HepG2 (cell line): ENCODE data around the gene TM9SF2. TPM values are rescaled to one million over a fixed set of nuclear protein-coding genes. Genes with fewer than 3 reads are reported as not detected.

Experiments used
- ATAC-seq: fragments of 200-7000 bp; cut with Tn5 transposase; 3 replicates; pipeline ENCODE4 v1.9.1; 2020; ENCODE audit warnings: mild to moderate bottlenecking, moderate library complexity
- Bru-seq: library from RNA; stranded (reverse); fragments of 400-500 nt; gene quantifications from one replicate; lab custom pipeline; 2021; lab: Mats Ljungman, UMichigan
- BruChase-seq, 2 experiments: library from RNA; stranded (reverse); fragments of 400-500 nt; gene quantifications; one replicate each; lab custom pipeline; 2021; lab: Mats Ljungman, UMichigan
- BruUV-seq: library from RNA; stranded (reverse); fragments of 400-500 nt; replicated peaks from 2 replicates; lab custom pipeline; 2021; lab: Mats Ljungman, UMichigan
- CTCF ChIA-PET: fragments of 300-600 bp; formaldehyde crosslinking; extraction: SDS; loops from one replicate; lab custom pipeline; 2021; ENCODE audit warnings: low total read pairs, inconsistent platforms, low intra/inter-chr PET ratio; lab: Yijun Ruan, JAX
- POLR2A ChIA-PET: fragments of 350-600 bp; sonication (Branson Sonifier 250); formaldehyde crosslinking; loops from one replicate; lab custom pipeline; 2020; ENCODE audit warnings: antibody characterized with exemption, inconsistent platforms; lab: Yijun Ruan, JAX
- DNase-seq: peaks from one replicate; pipeline ENCODE4 v3.0.0-alpha.2; 2015; ENCODE audit warnings: low spot score
- FAIRE-seq: peaks from 3 replicates; lab custom pipeline; 2011; peaks lifted over from hg19 to GRCh38; lab: Jason Lieb, UNC
- H2AFZ ChIP-seq: one replicate; pipeline ENCODE4 v1.6.1; 2011; ENCODE audit warnings: low read length, inconsistent platforms
- H3K27ac ChIP-seq: fragments of 300-600 bp; 3 replicates; pipeline ENCODE4 v1.8.0; 2011; ENCODE audit warnings: mixed run types, mild to moderate bottlenecking, mixed read lengths, low read length, inconsistent platforms; ENCODE audit not compliant: insufficient read depth; ENCODE audit errors: extremely low read length
- H3K27me3 ChIP-seq, 2 experiments: fragments of 200-600 bp in 1 of 2; 2 replicates in 1 of 2; 3 replicates in 1 of 2; pipeline versions ENCODE4 v1.6.0 to v1.8.0; 2011; ENCODE audit warnings: low read length in 2 of 2, mild to moderate bottlenecking in 2 of 2, moderate library complexity in 2 of 2, inconsistent platforms in 1 of 2; ENCODE audit not compliant: insufficient read depth in 2 of 2, control insufficient read depth in 1 of 2
- H3K36me3 ChIP-seq, 2 experiments: fragments of 200-600 bp in 1 of 2; replicated peaks in 1 of 2; 2 replicates in 1 of 2; 3 replicates in 1 of 2; pipeline versions ENCODE4 v1.5.1 to v1.8.0; 2011; ENCODE audit warnings: low read length in 2 of 2, inconsistent platforms in 1 of 2; ENCODE audit not compliant: insufficient read depth in 2 of 2, control insufficient read depth in 1 of 2
- H3K4me1 ChIP-seq: 2 replicates; pipeline ENCODE4 v1.5.1; 2012; ENCODE audit warnings: low read length, inconsistent platforms; ENCODE audit not compliant: insufficient read depth
- H3K4me2 ChIP-seq: 2 replicates; pipeline ENCODE4 v1.6.0; 2011; ENCODE audit warnings: low read depth, low read length, inconsistent platforms
- H3K4me3 ChIP-seq, 3 experiments: fragments of 200-600 bp in 1 of 3; sonication (generic), shearing (Covaris generic) in 1 of 3; replicated peaks in 1 of 3; 2 replicates each; pipeline ENCODE4 v1.5.1; 2011 to 2016; ENCODE audit warnings: low read length in 3 of 3, inconsistent platforms in 2 of 3, low read depth in 2 of 3, mild to moderate bottlenecking in 2 of 3, control low read depth in 1 of 3, mixed read lengths in 1 of 3; ENCODE audit not compliant: insufficient read depth in 1 of 3
- H3K79me2 ChIP-seq: one replicate; pipeline ENCODE4 v1.6.1; 2011; ENCODE audit warnings: low read length, inconsistent platforms; ENCODE audit not compliant: insufficient read depth
- H3K9ac ChIP-seq: 2 replicates; pipeline ENCODE4 v1.6.0; 2011; ENCODE audit warnings: mild to moderate bottlenecking, low read depth, low read length, inconsistent platforms; ENCODE audit not compliant: insufficient read depth
- H3K9me3 ChIP-seq: 2 replicates; pipeline ENCODE4 v1.5.1; 2012; ENCODE audit warnings: mild to moderate bottlenecking, low read length
- H4K20me1 ChIP-seq: 2 replicates; pipeline ENCODE4 v1.6.0; 2011; ENCODE audit warnings: inconsistent platforms, mild to moderate bottlenecking, low read length, moderate library complexity; ENCODE audit not compliant: insufficient read depth
- KLF16 ChIP-seq, 2 experiments: sonication (generic) in 1 of 2; formaldehyde crosslinking in 1 of 2; IDR thresholded peaks; 2 replicates each; pipeline versions ENCODE4 v1.6.1 to v1.8.0; 2016 to 2023; ENCODE audit warnings: missing genetic modification reagents in 2 of 2, missing compliant biosample characterization in 1 of 2
- MAFK ChIP-seq, 2 experiments: IDR thresholded peaks in 1 of 2; conservative IDR thresholded peaks in 1 of 2; 2 replicates each; pipeline ENCODE4 v1.6.1; 2011; ENCODE audit warnings: improper control_type of control experiment in 2 of 2, low read length in 2 of 2
- MATR3 ChIP-seq: sonication (generic); formaldehyde crosslinking; IDR thresholded peaks from 2 replicates; pipeline ENCODE4 v1.4.0; 2020; ENCODE audit warnings: missing genetic modification reagents
- NR2F2 ChIP-seq: IDR thresholded peaks from 2 replicates; pipeline ENCODE4 v1.6.1; 2012; ENCODE audit warnings: low read depth, inconsistent platforms, borderline replicate concordance
- PITX1 ChIP-seq: sonication (generic); formaldehyde crosslinking; IDR thresholded peaks from 2 replicates; pipeline ENCODE4 v1.5.1; 2020; ENCODE audit warnings: mild to moderate bottlenecking, missing genetic modification reagents
- POGZ ChIP-seq: sonication (generic); formaldehyde crosslinking; IDR thresholded peaks from 2 replicates; pipeline ENCODE4 v1.4.0; 2020; ENCODE audit warnings: mild to moderate bottlenecking, missing genetic modification reagents
- POLR2AphosphoS2 ChIP-seq: IDR thresholded peaks from 2 replicates; pipeline ENCODE4 v1.6.1; 2011; ENCODE audit warnings: low read depth, low read length, improper control_type of control experiment
- REPIN1 ChIP-seq: sonication (generic); formaldehyde crosslinking; IDR thresholded peaks from 2 replicates; pipeline ENCODE4 v1.8.0; 2022; ENCODE audit warnings: missing genetic modification reagents, low read depth, mild to moderate bottlenecking, borderline replicate concordance
- TAF1 ChIP-seq: sonication (generic); formaldehyde crosslinking; IDR thresholded peaks from 2 replicates; pipeline ENCODE4 v1.4.0; 2020; ENCODE audit warnings: missing genetic modification reagents
- TFE3 ChIP-seq: IDR thresholded peaks from 2 replicates; pipeline ENCODE4 v1.6.1; 2016
- THAP8 ChIP-seq: sonication (generic); formaldehyde crosslinking; IDR thresholded peaks from 2 replicates; pipeline ENCODE4 v1.5.1; 2020; ENCODE audit warnings: missing genetic modification reagents, mild to moderate bottlenecking, borderline replicate concordance
- ZNF136 ChIP-seq: sonication (generic); formaldehyde crosslinking; IDR thresholded peaks from 2 replicates; pipeline ENCODE4 v1.8.1; 2022; ENCODE audit warnings: low read depth, mild to moderate bottlenecking, moderate library complexity, missing genetic modification reagents
- ZNF205 ChIP-seq: IDR thresholded peaks from 2 replicates; pipeline ENCODE4 v1.6.1; 2018; ENCODE audit warnings: missing biosample characterization, missing genetic modification reagents
- WGBS: methylation state at CpG from one replicate; pipeline ENCODE4 v1.1.6; 2017; ENCODE audit warnings: low lambda C conversion rate; 5-methylcytosine and 5-hydroxymethylcytosine counted together
- in situ Hi-C: cut with HindIII; loops from 2 replicates; pipeline ENCODE4 v1.10.0; 2017; ENCODE audit warnings: low pct_unique_long_range_greater_than_20kb; ENCODE audit not compliant: extremely low pct_ligation_motif_present
- intact Hi-C: fragments of 100-400 bp; cut with micrococcal nuclease; formaldehyde crosslinking; loops from one replicate; pipeline ENCODE4 v1.10.0; 2022; ENCODE audit not compliant: unreplicated experiment
- long read RNA-seq, 2 experiments: library from RNA in 1 of 2; library from polyadenylated mRNA in 1 of 2; stranded (forward) in 1 of 2; unstranded in 1 of 2; transcript quantifications; one replicate each; pipeline ENCODE4 v2.0.0, GENCODE V29; 2019 to 2022
- polyA minus RNA-seq, 3 experiments: library from RNA; depleted of rRNA, polyadenylated mRNA; stranded (reverse); fragments of >200 nt; gene quantifications; 2 replicates each; pipeline ENCODE4 v1.2.3, GENCODE V29; 2011; ENCODE audit warnings: low replicate concordance in 1 of 3
- polyA plus RNA-seq, 8 experiments: library from polyadenylated mRNA; depleted of rRNA in 3 of 8; stranded (reverse) in 7 of 8; unstranded in 1 of 8; fragments of >200 nt; fragmentation: Illumina TruSeq in 4 of 8; extraction: Trizol in 4 of 8; gene quantifications; 2 replicates each; pipeline versions ENCODE4 v1.2.1 to v1.2.3, GENCODE V29; 2011 to 2016; ENCODE audit warnings: low read depth in 4 of 8, missing spikeins in 1 of 8, mixed read lengths in 1 of 8; ENCODE audit not compliant: insufficient read depth in 1 of 8
- total RNA-seq, 5 experiments: library from RNA; depleted of rRNA; stranded (reverse); fragments of >200 nt; fragmentation: Illumina TruSeq; extraction: Trizol; gene quantifications; 2 replicates each; pipeline ENCODE4 v1.2.3, GENCODE V29; 2016; ENCODE audit warnings: low read depth in 1 of 5

Gene TM9SF2
- total RNA-seq (2016; rRNA removed; fragmentation: Illumina TruSeq; extraction: Trizol) (74.2 and 123 TPM in 2 replicates), polyA plus RNA-seq (2011; rRNA removed) (80.5 and 94.1 TPM in 2 replicates), polyA minus RNA-seq (2011; rRNA and poly(A)+ RNA removed; ENCODE audit: low replicate concordance) (60.8 and 81.5 TPM in 2 replicates), Bru-seq, nascent RNA (percentile 88 among the genes with signal in this experiment), BruChase-seq, experiment 1, labeled RNA remaining after a 6-hour chase (percentile 89 among the genes with signal in this experiment), BruChase-seq, experiment 2, labeled RNA remaining after a 2-hour chase (percentile 85 among the genes with signal in this experiment)
- 7.8 and 10.3 TPM in 2 replicates for total RNA-seq (2016; cell fraction: cytosol; rRNA removed; fragmentation: Illumina TruSeq; extraction: Trizol; ENCODE audit: low read depth)
- total RNA-seq (2016; cell fraction: insoluble cytoplasmic fraction; rRNA removed; fragmentation: Illumina TruSeq; extraction: Trizol), result 66.7 and 127 TPM in 2 replicates
- total RNA-seq (2016; cell fraction: membrane; rRNA removed; fragmentation: Illumina TruSeq; extraction: Trizol), result 20.6 and 26.5 TPM in 2 replicates
- total RNA-seq (2016; cell fraction: nucleus; rRNA removed; fragmentation: Illumina TruSeq; extraction: Trizol), result 119 and 147 TPM in 2 replicates
- polyA plus RNA-seq (2011; cell fraction: cytosol; rRNA removed), result 48.2 and 89.3 TPM in 2 replicates
- 21.5 and 29.4 TPM in 2 replicates for polyA plus RNA-seq (2011; cell fraction: nucleus; rRNA removed)
- polyA plus RNA-seq (2012), result 98.2 and 106 TPM in 2 replicates
- 5.2 and 6.0 TPM in 2 replicates for polyA plus RNA-seq (2016; cell fraction: cytosol; fragmentation: Illumina TruSeq; extraction: Trizol; ENCODE audit: low read depth)
- 56.6 and 59.1 TPM in 2 replicates for polyA plus RNA-seq (2016; cell fraction: insoluble cytoplasmic fraction; fragmentation: Illumina TruSeq; extraction: Trizol; ENCODE audit: low read depth)
- polyA plus RNA-seq (2016; cell fraction: membrane; fragmentation: Illumina TruSeq; extraction: Trizol; ENCODE audit: low read depth), result 12.1 and 14.1 TPM in 2 replicates
- 114 and 122 TPM in 2 replicates for polyA plus RNA-seq (2016; cell fraction: nucleus; fragmentation: Illumina TruSeq; extraction: Trizol; ENCODE audit: insufficient read depth, low read depth)
- 134 and 137 TPM in 2 replicates for polyA minus RNA-seq (2011; cell fraction: cytosol; rRNA and poly(A)+ RNA removed)
- polyA minus RNA-seq (2011; cell fraction: nucleus; rRNA and poly(A)+ RNA removed), result 65.5 and 71.9 TPM in 2 replicates
- long read RNA-seq, experiment 1, transcript TM9SF2-201 (17 exons, 3,430 nt), result major isoform, 151 of 192 reads
- long read RNA-seq, experiment 1, partial matches to known transcripts, result 26 of 192 reads
- long read RNA-seq, experiment 1, other reads (novel, unspliced or antisense), result 13 of 192 reads
- long read RNA-seq, experiment 2, transcript TM9SF2-201 (17 exons, 3,430 nt), result major isoform, 97 of 311 reads
- long read RNA-seq, experiment 2, partial matches to known transcripts, result 162 of 311 reads
- long read RNA-seq, experiment 2, other reads (novel, unspliced or antisense), result 51 of 311 reads

GRCh38 chr13:99501184-99501847, at the start of gene TM9SF2:
TM9SF2 (plus strand) TSS chr13:99501472; CDS start chr13:99501607, 135 bp downstream.
- under 1% methylated on average over 36 of the region's 55 CpGs for WGBS
- ChIA-PET POLR2A (interaction anchor here (0.7 to 1.6 kb wide), 2 partner anchors 105 to 154 kb away, joined by 3 to 5 read pairs; partner anchors contain the start of gene CLYBL), CTCF (no interaction called here)
- no TSS peak for BruUV-seq
- Histone ChIP-seq H3K36me3 (no peaks in the 10 kb centered on the region), H3K79me2 (peaks cover 51% of the 10 kb centered on the region), H3K27ac (peak within 1 kb of the TSS; percentile 88), H4K20me1 (peaks cover 7% of the 10 kb centered on the region; the same call in 1 of the 2 replicates), H3K4me2 (peak within 1 kb of the TSS; percentile 86), H3K4me3 (peak within 1 kb of the TSS; percentile 72 to 89 (median 84)), H2AFZ (peak within 1 kb of the TSS; percentile 22), H3K9ac (peak within 1 kb of the TSS; percentile 89), H3K4me1 (peaks cover 68% of the 10 kb centered on the region), H3K27me3 (no peaks in the 10 kb centered on the region; a peak in 1 of 5 replicates), H3K9me3 (no peaks in the 10 kb centered on the region)
- in situ Hi-C loops (loop anchor here (5.0 kb wide), 1 partner anchor 59 kb away; no protein-coding TSS in a partner anchor), intact Hi-C loops (no loop called here)
- ATAC-seq (peak; percentile 61), FAIRE-seq (no peak), DNase-seq (peak; percentile 92)
- TF ChIP-seq MATR3 (CRISPR knock-in tag) (no peak), PITX1 (peak; percentile 71; the same call in 1 of the 2 replicates), ZNF205 (CRISPR knock-in tag) (peak; percentile 57; the same call in 1 of the 2 replicates), ZNF136 (CRISPR knock-in tag) (0 out of 2 replicates have a peak, but pooled peaks have one; percentile 50), THAP8 (CRISPR knock-in tag) (no peak), REPIN1 (CRISPR knock-in tag) (peak; percentile 38; the same call in 1 of the 2 replicates), POGZ (CRISPR knock-in tag) (peak; percentile 87), TAF1 (CRISPR knock-in tag) (peak; percentile 79), NR2F2 (no peak), POLR2AphosphoS2 (no peak), MAFK (conservative IDR thresholded peaks at IDR 0.05 in 1 of 2, IDR thresholded peaks at IDR 0.05 in 1 of 2; ENCODE audit: low read length in 2 of 2) (no peak), TFE3 (CRISPR knock-in tag) (0 out of 2 replicates have a peak, but pooled peaks have one; percentile 23), KLF16 (CRISPR knock-in tag; IDR thresholded peaks at IDR 0.05) (peak in 1 of 2 experiments; percentile 83; a peak in 2 of 4 replicates)
